Measurements from ENCODE around the gene SLC25A15. TPM values are rescaled to one million over a fixed set of nuclear protein-coding genes. Genes with fewer than 3 reads are reported as not detected.

Gene SLC25A15
- total RNA-seq = 3.8 and 4.5 TPM in 2 replicates
- total RNA-seq (2013) = 6.1 TPM
- 1.9 and 2.4 TPM in 2 replicates for polyA plus RNA-seq
- polyA minus RNA-seq = 3.4 and 4.5 TPM in 2 replicates

- CTCF ChIA-PET = interaction anchor here (0.8 to 4.7 kb wide), 8 partner anchors 9 to 1104 kb away, joined by 3 to 46 read pairs (median 4); partner anchors contain the start of genes ELF1 and MRPS31
- peak within 1 kb of the TSS; percentile 84 for H3K4me3 Mint-ChIP-seq
- Histone ChIP-seq H3K27me3 (replicated peaks in 1 of 4; ENCODE audit: control extremely low read depth in 1 of 4, control insufficient read depth in 3 of 4, insufficient read depth in 4 of 4, low read length in 3 of 4) (no peaks in the 10 kb centered on the region), H3K9ac (ENCODE audit: low read length) (peak within 1 kb of the TSS; percentile 73), H3K9me3 (ENCODE audit: control extremely low read depth in 1 of 3, control insufficient read depth in 2 of 3, insufficient read depth in 1 of 3, low read length in 2 of 3) (no peaks in the 10 kb centered on the region), H3K4me2 (replicated peaks; ENCODE audit: low read depth, low read length, poor library complexity, severe bottlenecking) (peak within 1 kb of the TSS; percentile 95), H3K4me1 (ENCODE audit: control insufficient read depth in 2 of 2, insufficient read depth in 2 of 2, low read length in 2 of 2) (peaks cover 9 to 13% of the 10 kb centered on the region in 2 donors), H3K36me3 (replicated peaks in 1 of 2; ENCODE audit: control extremely low read depth in 1 of 2, control insufficient read depth in 1 of 2, extremely low read depth in 1 of 2, insufficient read depth in 2 of 2, low read length in 1 of 2) (no peaks in the 10 kb centered on the region), H4K20me1 (ENCODE audit: control insufficient read depth, insufficient read depth, low read length, poor library complexity, severe bottlenecking) (no peaks in the 10 kb centered on the region), H2AFZ (ENCODE audit: insufficient read depth, low read depth, low read length, poor library complexity, severe bottlenecking) (peak within 1 kb of the TSS; percentile 94), H3K79me2 (ENCODE audit: control insufficient read depth, insufficient read depth, low read length) (no peaks in the 10 kb centered on the region), H3K27ac (ENCODE audit: low read length in 2 of 2) (peak within 1 kb of the TSS; percentile 29 to 57), H3K4me3 (ENCODE audit: control extremely low read depth in 1 of 5, extremely low read depth in 1 of 5, insufficient read depth in 1 of 5, low read depth in 2 of 5, low read length in 4 of 5) (peak within 1 kb of the TSS; percentile 21 to 73 (median 69))
- no peaks in the 10 kb centered on the region for H3K27me3 Mint-ChIP-seq
- peak within 1 kb of the TSS; percentile 81 for H3K27ac Mint-ChIP-seq
- ATAC-seq (ENCODE audit: low read depth) (peak; percentile 95), DNase-seq (peak; percentile 82)
- H3K9me3 Mint-ChIP-seq (ENCODE audit: insufficient read depth) = no peaks in the 10 kb centered on the region
- TF ChIP-seq CTCF (IDR thresholded peaks at IDR 0.05) = peak; percentile 19
- no peak for TF ChIP-seq EZH2 (IDR thresholded peaks at IDR 0.05; ENCODE audit: borderline replicate concordance, insufficient read depth, low read depth, low read length, poor library complexity, severe bottlenecking)
- WGBS (ENCODE audit: insufficient coverage) = under 1% methylated on average over 101 of the region's 101 CpGs
- intact Hi-C loops (cut with micrococcal nuclease) = loop anchor here (1.0 to 5.0 kb wide), 5 partner anchors 12 to 343 kb away; partner anchors contain the start of genes KBTBD6 and MRPS31
- POLR2A ChIA-PET = interaction anchor here (0.6 to 2.0 kb wide), 3 partner anchors 19 to 402 kb away, joined by 3 to 7 read pairs (median 4); no protein-coding TSS in a partner anchor
- H3K4me1 Mint-ChIP-seq = peaks cover 10% of the 10 kb centered on the region
Observed at GRCh38 chr13:40789275-40790153, at the start of gene SLC25A15. TSS of gene SLC25A15 (plus strand) at chr13:40789611. CDS start at chr13:40793227, 3,616 bp downstream.
